UCSD-AML1 (cell line): ENCODE measurements around the gene PRPF19.

ENCODE experiments used
- DNase-seq: peaks from one replicate; lab custom pipeline; 2025; ENCODE audit not compliant: unreplicated experiment; lab: John Stamatoyannopoulos, UW

Gene PRPF19

GRCh38 chr11:60862171-60862570 lies 44.2 kb downstream of the PRPF19 start:
- no peak for DNase-seq

- peak; percentile 26 for DNase-seq
These were observed 45.4 kb downstream of the PRPF19 start for GRCh38 chr11:60860943-60861342.

GRCh38 chr11:60859616-60860250 lies 46.7 kb downstream of the PRPF19 start:
- no peak for DNase-seq

GRCh38 chr11:60858731-60859464 lies 47.5 kb downstream of the PRPF19 start:
- no peak for DNase-seq

- no peak for DNase-seq
These were observed 48.1 kb downstream of the PRPF19 start for GRCh38 chr11:60858236-60858635.

- no peak for DNase-seq
These were observed 48.8 kb downstream of the PRPF19 start for GRCh38 chr11:60857378-60858232.

- peak; percentile 52 for DNase-seq
These were observed 50.4 kb downstream of the PRPF19 start, which contains the start of gene PTGDR2 for GRCh38 chr11:60855726-60856633. PTGDR2 (minus strand) TSS chr11:60855950; CDS start chr11:60853722, 2,228 bp downstream.

- DNase-seq = no peak
These were observed 51.3 kb downstream of the PRPF19 start for GRCh38 chr11:60854847-60855725.

GRCh38 chr11:60854140-60854846 lies 52.1 kb downstream of the PRPF19 start:
- peak; percentile 61 for DNase-seq

GRCh38 chr11:60852982-60853950 lies 53.1 kb downstream of the PRPF19 start:
- no peak for DNase-seq

- DNase-seq = no peak
These were observed 54.0 kb downstream of the PRPF19 start for GRCh38 chr11:60852117-60852981.

GRCh38 chr11:60851327-60852104 lies 54.9 kb downstream of the PRPF19 start:
- no peak for DNase-seq

GRCh38 chr11:60849641-60850520 lies 56.5 kb downstream of the PRPF19 start:
- DNase-seq = no peak

- DNase-seq = peak; percentile 59
These were observed 57.7 kb downstream of the PRPF19 start for GRCh38 chr11:60848714-60849151.

GRCh38 chr11:60847896-60848295 lies 58.5 kb downstream of the PRPF19 start:
- DNase-seq = no peak
